ENCODE results near the gene CREBBP.

GRCh38 chr16:3698941-3699340 is 181.6 kb downstream of the CREBBP start:
- TF ChIP-seq CTCF (conservative IDR thresholded peaks at IDR 0.05 in 1 of 2, IDR thresholded peaks at IDR 0.05 in 1 of 2; ENCODE audit: low read depth in 1 of 2, low read length in 2 of 2) (no peak), EZH2 (IDR thresholded peaks at IDR 0.05; ENCODE audit: low read length, missing control alignments) (no peak)
